IMR-90 (cell line): ENCODE measurements around the gene PRRX1. TPM values are rescaled to one million over a fixed set of nuclear protein-coding genes. Genes with fewer than 3 reads are reported as not detected.

Source experiments
- ATAC-seq: fragments of 200-7000 bp; cut with Tn5 transposase; 2 replicates; pipeline ENCODE4 v1.9.1; 2020; ENCODE audit warnings: low read depth, mild to moderate bottlenecking, moderate library complexity
- BruUV-seq: library from RNA; stranded (reverse); fragments of 400-500 nt; replicated peaks from 2 replicates; lab custom pipeline; 2021; lab: Mats Ljungman, UMichigan
- CTCF ChIA-PET: fragments of 300-600 bp; formaldehyde crosslinking; extraction: SDS; loops from one replicate; lab custom pipeline; 2021; ENCODE audit warnings: antibody characterized with exemption; lab: Yijun Ruan, JAX
- POLR2A ChIA-PET: fragments of 300-600 bp; sonication (Branson Sonifier 250); formaldehyde crosslinking; loops from one replicate; lab custom pipeline; 2022; ENCODE audit warnings: antibody characterized with exemption; ENCODE audit not compliant: unreplicated experiment; lab: Charles Lee
- DNase-seq: peaks from one replicate; pipeline ENCODE4 v3.0.0; 2013
- H2AFZ ChIP-seq: replicated peaks from 2 replicates; pipeline ENCODE3; 2013; ENCODE audit warnings: low read length, mild to moderate bottlenecking; ENCODE audit not compliant: poor library complexity
- H2AK5ac ChIP-seq: 2 replicates; pipeline ENCODE4 v1.6.1; 2013; ENCODE audit warnings: low read depth, low read length, inconsistent platforms
- H2AK9ac ChIP-seq: replicated peaks from 2 replicates; pipeline ENCODE3; 2013; ENCODE audit warnings: mild to moderate bottlenecking, low read depth, low read length, moderate library complexity; ENCODE audit not compliant: poor library complexity
- H2BK120ac ChIP-seq: 2 replicates; pipeline ENCODE4 v1.6.1; 2013; ENCODE audit warnings: low read depth, low read length, inconsistent platforms
- H2BK15ac ChIP-seq: 3 replicates; pipeline ENCODE4 v1.6.1; 2013; ENCODE audit warnings: low read depth, low read length, inconsistent platforms
- H2BK20ac ChIP-seq: 2 replicates; pipeline ENCODE4 v1.6.1; 2013; ENCODE audit warnings: low read depth, mild to moderate bottlenecking, inconsistent platforms, low read length, moderate library complexity
- H2BK5ac ChIP-seq: 2 replicates; pipeline ENCODE4 v1.6.1; 2013; ENCODE audit warnings: mild to moderate bottlenecking, low read depth, low read length, inconsistent platforms; ENCODE audit not compliant: poor library complexity, severe bottlenecking
- H3K14ac ChIP-seq: replicated peaks from 2 replicates; pipeline ENCODE4 v1.6.1; 2013; ENCODE audit warnings: low read depth, low read length, inconsistent platforms
- H3K18ac ChIP-seq: 2 replicates; pipeline ENCODE4 v1.6.1; 2013; ENCODE audit warnings: low read depth, low read length, control low read depth
- H3K23ac ChIP-seq: 2 replicates; pipeline ENCODE4 v1.6.1; 2013; ENCODE audit warnings: low read depth, low read length, inconsistent platforms
- H3K27ac ChIP-seq: 2 replicates; pipeline ENCODE4 v1.5.1; 2013; ENCODE audit warnings: mild to moderate bottlenecking, control low read depth, low read length; ENCODE audit not compliant: insufficient read depth
- H3K27me3 ChIP-seq: 2 replicates; pipeline ENCODE4 v1.6.1; 2013; ENCODE audit warnings: low read length; ENCODE audit not compliant: control insufficient read depth, insufficient read depth
- H3K36me3 ChIP-seq: 2 replicates; pipeline ENCODE4 v1.6.1; 2013; ENCODE audit warnings: low read length, mixed read lengths; ENCODE audit not compliant: control insufficient read depth, insufficient read depth
- H3K4ac ChIP-seq: 2 replicates; pipeline ENCODE4 v1.6.1; 2013; ENCODE audit warnings: low read depth, low read length, inconsistent platforms
- H3K4me1 ChIP-seq: 2 replicates; pipeline ENCODE4 v1.6.1; 2013; ENCODE audit warnings: low read length, mixed read lengths; ENCODE audit not compliant: control insufficient read depth, insufficient read depth
- H3K4me2 ChIP-seq: 2 replicates; pipeline ENCODE4 v1.6.1; 2013; ENCODE audit warnings: low read depth, mild to moderate bottlenecking, control low read depth, low read length, moderate library complexity
- H3K4me3 ChIP-seq: 2 replicates; pipeline ENCODE4 v1.5.1; 2013; ENCODE audit warnings: low read depth, mild to moderate bottlenecking, control low read depth, low read length, moderate library complexity; ENCODE audit not compliant: insufficient read depth
- H3K56ac ChIP-seq: 2 replicates; pipeline ENCODE4 v1.6.1; 2013; ENCODE audit warnings: low read length, inconsistent platforms; ENCODE audit not compliant: insufficient read depth; ENCODE audit errors: extremely low read depth
- H3K79me1 ChIP-seq, 2 experiments: 2 replicates each; pipeline ENCODE4 v1.6.1; 2013; ENCODE audit warnings: low read length in 2 of 2, inconsistent platforms in 1 of 2, low read depth in 1 of 2
- H3K9ac ChIP-seq: 2 replicates; pipeline ENCODE4 v1.6.1; 2013; ENCODE audit warnings: low read depth, low read length, control low read depth
- H3K9me1 ChIP-seq: 2 replicates; pipeline ENCODE4 v1.6.1; 2013; ENCODE audit warnings: low read length, inconsistent platforms; ENCODE audit not compliant: insufficient read depth
- H3K9me3 ChIP-seq: 2 replicates; pipeline ENCODE4 v1.6.1; 2013; ENCODE audit warnings: low read length; ENCODE audit not compliant: control insufficient read depth, insufficient read depth
- H4K20me1 ChIP-seq: 2 replicates; pipeline ENCODE4 v1.6.1; 2013; ENCODE audit warnings: low read length, inconsistent platforms; ENCODE audit not compliant: insufficient read depth
- H4K5ac ChIP-seq: 2 replicates; pipeline ENCODE4 v1.6.1; 2013; ENCODE audit warnings: mild to moderate bottlenecking, low read depth, low read length, control low read depth
- H4K8ac ChIP-seq, 2 experiments: 2 replicates each; pipeline ENCODE4 v1.6.1; 2013; ENCODE audit warnings: low read depth in 2 of 2, low read length in 2 of 2, control low read depth in 1 of 2, inconsistent platforms in 1 of 2
- H4K91ac ChIP-seq: 2 replicates; pipeline ENCODE4 v1.6.1; 2013; ENCODE audit warnings: low read depth, low read length, inconsistent platforms; ENCODE audit not compliant: insufficient read depth
- BHLHE40 ChIP-seq: fragments of 150-350 bp; IDR thresholded peaks from 2 replicates; pipeline ENCODE4 v1.6.1; 2016; ENCODE audit warnings: mild to moderate bottlenecking, low read depth, low read length
- CEBPB ChIP-seq: IDR thresholded peaks from 2 replicates; pipeline ENCODE4 v1.6.1; 2012; ENCODE audit warnings: low read depth, low read length, improper control_type of control experiment
- CHD1 ChIP-seq: IDR thresholded peaks from 2 replicates; pipeline ENCODE4 v1.6.1; 2012; ENCODE audit warnings: low read depth, low read length, improper control_type of control experiment
- FOS ChIP-seq: fragments of 150-350 bp; IDR thresholded peaks from 2 replicates; pipeline ENCODE4 v1.6.1; 2016; ENCODE audit warnings: low read depth, low read length
- MAFK ChIP-seq: IDR thresholded peaks from 2 replicates; pipeline ENCODE4 v1.6.1; 2012; ENCODE audit warnings: low read depth, low read length, improper control_type of control experiment
- MAZ ChIP-seq: IDR thresholded peaks from 2 replicates; pipeline ENCODE4 v1.6.1; 2012; ENCODE audit warnings: low read depth, mild to moderate bottlenecking, low read length, improper control_type of control experiment, moderate library complexity, borderline replicate concordance
- NFE2L2 ChIP-seq: fragments of 150-350 bp; IDR thresholded peaks from 2 replicates; pipeline ENCODE4 v1.6.1; 2016; ENCODE audit warnings: low read depth, mild to moderate bottlenecking, low read length
- RAD21 ChIP-seq: IDR thresholded peaks from 2 replicates; pipeline ENCODE4 v1.6.1; 2012; ENCODE audit warnings: low read length, improper control_type of control experiment
- WGBS, 2 experiments: methylation state at CpG; one replicate each; pipeline versions ENCODE4 v1.1.5 to v1.1.7; 2013; ENCODE audit warnings: missing lambda C conversion rate in 2 of 2; ENCODE audit not compliant: insufficient read length in 1 of 2; ENCODE audit errors: extremely low coverage in 2 of 2; 5-methylcytosine and 5-hydroxymethylcytosine counted together
- dilution Hi-C: fragments of 300-500 bp; cut with HindIII; formaldehyde crosslinking; loops from one replicate; pipeline ENCODE4 v1.14.3; 2018; ENCODE audit warnings: low sequenced_read_pairs; ENCODE audit not compliant: unreplicated experiment
- in situ Hi-C: fragments of 300-500 bp; cut with MboI; formaldehyde crosslinking; loops from 3 replicates; pipeline ENCODE4 v1.14.3; 2019; ENCODE audit warnings: low sequenced_read_pairs, inconsistent platforms, mixed read lengths
- intact Hi-C: fragments of 100-400 bp; cut with micrococcal nuclease; formaldehyde crosslinking; loops from 2 replicates; pipeline ENCODE4 v1.10.0; 2022
- polyA plus RNA-seq, 3 experiments: library from polyadenylated mRNA; depleted of rRNA; stranded (reverse); fragments of >200 nt; gene quantifications; 2 replicates each; pipeline ENCODE4 v1.2.3, GENCODE V29; 2012; ENCODE audit warnings: low replicate concordance in 1 of 3
- total RNA-seq: library from RNA; depleted of rRNA; stranded (reverse); fragments of >200 nt; gene quantifications from 2 replicates; pipeline ENCODE4 v1.2.3, GENCODE V29; 2012
- TF ChIP-seq, protein P1 (sequence below): fragments of 150-350 bp; IDR thresholded peaks from 2 replicates; pipeline ENCODE4 v1.6.1; 2016; ENCODE audit warnings: low read depth, mild to moderate bottlenecking, low read length, moderate library complexity, borderline replicate concordance

PRRX1 gene
- total and polyA plus RNA-seq, 2 of the 4 experiments (the other 2 are of a cell fraction): 50.0 to 65.4 TPM

DNA sequence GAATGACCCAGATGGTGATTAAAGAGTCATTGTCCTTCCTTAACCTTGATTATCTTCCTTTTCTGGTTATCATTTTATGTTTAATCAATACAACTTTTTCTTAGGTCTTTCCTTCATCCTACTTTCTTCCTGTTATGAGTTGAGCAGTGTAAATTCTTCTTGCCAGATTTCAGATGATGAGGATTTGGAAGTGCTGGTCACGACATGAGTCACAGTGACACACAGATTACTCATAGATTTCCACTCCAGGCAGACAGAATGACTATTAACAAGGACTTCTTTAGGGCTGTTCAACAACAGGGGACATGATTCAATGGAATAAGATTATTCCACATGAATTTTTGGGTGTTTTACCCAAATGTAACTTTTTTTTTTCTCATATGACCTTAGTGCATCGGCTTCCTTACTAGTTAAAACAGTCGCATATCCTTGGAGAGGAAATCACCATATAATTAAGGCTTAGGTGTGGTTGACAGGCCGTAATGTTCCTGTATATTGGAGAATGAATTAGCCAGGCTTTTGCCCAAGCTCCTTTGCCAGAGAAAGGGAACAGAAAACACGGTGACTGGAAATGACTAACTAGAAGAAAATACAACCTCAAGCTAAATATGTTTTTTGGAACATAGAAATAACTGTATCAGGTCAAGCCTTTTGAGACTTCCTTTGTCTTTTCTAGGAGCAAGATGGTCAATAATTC, 44.2 kb downstream of the PRRX1 start:
- H3K9me3 ChIP-seq: no peaks in the 10 kb centered on the region
- no TSS peak for BruUV-seq
- H3K27ac ChIP-seq: no peak overlapping the region
- H3K56ac ChIP-seq: peak overlapping the region; percentile 51
- H4K8ac ChIP-seq: peak overlapping the region; percentile 48 to 70; a peak in 3 of 4 replicates
- peak overlapping the region; percentile 51; the same call in 1 of the 3 replicates for H2BK15ac ChIP-seq
- TF ChIP-seq CEBPB (peak; percentile 56; the same call in 1 of the 2 replicates), RAD21 (0 out of 2 replicates have a peak, but pooled peaks have one; percentile 6), MAFK (peak; percentile 37; the same call in 1 of the 2 replicates), BHLHE40 (peak; percentile 70; the same call in 1 of the 2 replicates), MAZ (no peak), NFE2L2 (peak; percentile 66; the same call in 1 of the 2 replicates), CHD1 (no peak), FOS (peak; percentile 99)
- TF ChIP-seq, protein P1, sequence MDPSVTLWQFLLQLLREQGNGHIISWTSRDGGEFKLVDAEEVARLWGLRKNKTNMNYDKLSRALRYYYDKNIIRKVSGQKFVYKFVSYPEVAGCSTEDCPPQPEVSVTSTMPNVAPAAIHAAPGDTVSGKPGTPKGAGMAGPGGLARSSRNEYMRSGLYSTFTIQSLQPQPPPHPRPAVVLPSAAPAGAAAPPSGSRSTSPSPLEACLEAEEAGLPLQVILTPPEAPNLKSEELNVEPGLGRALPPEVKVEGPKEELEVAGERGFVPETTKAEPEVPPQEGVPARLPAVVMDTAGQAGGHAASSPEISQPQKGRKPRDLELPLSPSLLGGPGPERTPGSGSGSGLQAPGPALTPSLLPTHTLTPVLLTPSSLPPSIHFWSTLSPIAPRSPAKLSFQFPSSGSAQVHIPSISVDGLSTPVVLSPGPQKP: no peak
- H4K20me1 ChIP-seq: no peaks in the 10 kb centered on the region
- ATAC-seq: peak; percentile 81
- no CpG with 5 or more reads among the region's 5 CpGs for WGBS, 2 experiments
- dilution Hi-C loops: no loop called here
- peaks cover 8% of the 10 kb centered on the region for H3K4me1 ChIP-seq
- in situ Hi-C loops: loop anchor here (25.0 kb wide), 1 partner anchor 1596 kb away; the partner anchor contains the start of gene ATP1B1
- ChIA-PET POLR2A (no interaction called here), CTCF (no interaction called here)
- peak overlapping the region; percentile 96 for H2BK5ac ChIP-seq
- H3K79me1 ChIP-seq: peaks cover 31 to 49% of the 10 kb centered on the region in 2 experiments
- H3K9me1 ChIP-seq: 0 out of 2 replicates have a peak, but pooled peaks cover 4% of the 10 kb centered on the region
- peak overlapping the region; percentile 93; the same call in 1 of the 2 replicates for H2BK20ac ChIP-seq
- peaks cover 1% of the 10 kb centered on the region for H3K36me3 ChIP-seq
- peak; percentile 99 for DNase-seq
- no peak overlapping the region for H3K9ac ChIP-seq
- intact Hi-C loops: loop anchor here (2.0 kb wide), 1 partner anchor 13 kb away; no protein-coding TSS in a partner anchor
- H2AK5ac ChIP-seq: 0 out of 2 replicates have a peak overlapping the region, but pooled peaks have one; percentile 27
- H3K4ac ChIP-seq: peak overlapping the region; percentile 89; the same call in 1 of the 2 replicates
- H3K4me3 ChIP-seq: no peak overlapping the region
- H4K5ac ChIP-seq: peak overlapping the region; percentile 85; the same call in 1 of the 2 replicates
- no peak overlapping the region for H2AFZ ChIP-seq
- H3K4me2 ChIP-seq: peak overlapping the region; percentile 79
- peak overlapping the region; percentile 67; the same call in 1 of the 2 replicates for H4K91ac ChIP-seq
- peak overlapping the region; percentile 79; the same call in 1 of the 2 replicates for H3K18ac ChIP-seq
- peak overlapping the region; percentile 80; the same call in 1 of the 2 replicates for H3K23ac ChIP-seq
- H3K14ac ChIP-seq: peak overlapping the region; percentile 67
- H2AK9ac ChIP-seq: no peak overlapping the region
- H3K27me3 ChIP-seq: no peaks in the 10 kb centered on the region
- H2BK120ac ChIP-seq: peak overlapping the region; percentile 83
